GM18508 (cell line): Measurements from ENCODE around the gene RPTOR.
"Not testable (repeated sequence)": the region's sequence is repeated elsewhere in the genome, so short reads cannot be mapped to it uniquely, and the experiment has no call there.

Experiments used
- ATAC-seq: cut with Tn5 transposase; IDR thresholded peaks from one replicate; pipeline ENCODE4 v1.9.1; 2021; ENCODE audit warnings: moderate number of reproducible peaks; ENCODE audit not compliant: insufficient read depth, unreplicated experiment

Gene RPTOR

GRCh38 chr17:80786887-80787286, 242.2 kb downstream of the RPTOR start:
- ATAC-seq = no peak

DNA sequence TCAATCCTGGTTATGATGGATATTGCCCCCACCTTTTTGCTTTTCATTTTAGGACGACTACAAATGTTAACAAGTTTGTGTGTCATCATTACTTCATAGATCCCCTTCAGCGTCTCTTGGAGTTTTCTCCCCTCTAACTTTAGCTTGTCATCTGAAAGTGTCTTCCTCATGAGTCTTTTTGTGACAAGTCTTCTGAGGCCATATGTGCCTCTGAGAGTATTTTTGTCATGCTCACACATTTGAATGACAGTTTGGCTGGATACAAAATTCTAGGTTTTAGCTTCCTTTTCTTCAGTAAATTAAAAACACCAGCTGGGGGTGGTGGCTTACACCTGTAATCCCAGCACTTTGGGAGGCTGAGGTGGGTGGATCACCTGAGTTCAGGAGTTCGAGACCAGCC, 243.2 kb downstream of the RPTOR start:
- no peak for ATAC-seq

- ATAC-seq = no peak
Measured at GRCh38 chr17:80789356-80789902, 244.8 kb downstream of the RPTOR start.

DNA sequence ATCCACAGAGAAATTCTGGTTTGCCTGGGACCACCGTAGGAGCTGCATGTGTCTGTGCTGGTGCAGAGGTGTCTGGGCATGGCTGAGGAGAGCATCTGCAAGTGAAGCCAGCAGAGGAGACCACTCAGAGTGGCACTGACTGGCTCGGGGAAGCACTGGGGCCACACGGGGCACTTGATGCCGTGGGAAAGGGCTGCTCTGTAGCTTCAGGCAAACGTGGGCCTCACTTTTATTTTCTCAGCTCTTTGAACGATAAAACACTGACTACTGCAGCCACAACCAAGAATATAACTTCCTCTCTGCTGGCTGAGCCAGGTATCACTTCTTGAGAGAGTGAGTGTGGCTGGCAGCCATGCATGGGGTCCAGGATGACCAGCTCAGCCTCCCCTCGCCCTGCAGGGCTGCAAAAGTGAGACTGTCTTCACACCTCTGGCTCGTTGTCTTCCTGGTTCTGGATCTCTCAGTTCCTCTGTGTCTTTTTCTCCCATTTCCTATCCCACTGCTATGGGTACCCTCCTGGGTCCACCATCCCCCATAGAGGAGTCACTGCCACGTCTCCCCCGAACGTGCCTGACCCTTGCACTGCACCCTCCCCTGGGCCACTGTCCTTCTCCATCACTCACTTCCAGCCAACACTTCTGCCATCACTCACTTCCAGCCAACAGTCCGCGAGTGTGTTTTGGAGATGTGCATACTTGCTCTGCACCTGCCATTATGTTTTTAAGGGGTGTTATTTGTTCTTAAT, 245.6 kb downstream of the RPTOR start:
- ATAC-seq = no peak

DNA sequence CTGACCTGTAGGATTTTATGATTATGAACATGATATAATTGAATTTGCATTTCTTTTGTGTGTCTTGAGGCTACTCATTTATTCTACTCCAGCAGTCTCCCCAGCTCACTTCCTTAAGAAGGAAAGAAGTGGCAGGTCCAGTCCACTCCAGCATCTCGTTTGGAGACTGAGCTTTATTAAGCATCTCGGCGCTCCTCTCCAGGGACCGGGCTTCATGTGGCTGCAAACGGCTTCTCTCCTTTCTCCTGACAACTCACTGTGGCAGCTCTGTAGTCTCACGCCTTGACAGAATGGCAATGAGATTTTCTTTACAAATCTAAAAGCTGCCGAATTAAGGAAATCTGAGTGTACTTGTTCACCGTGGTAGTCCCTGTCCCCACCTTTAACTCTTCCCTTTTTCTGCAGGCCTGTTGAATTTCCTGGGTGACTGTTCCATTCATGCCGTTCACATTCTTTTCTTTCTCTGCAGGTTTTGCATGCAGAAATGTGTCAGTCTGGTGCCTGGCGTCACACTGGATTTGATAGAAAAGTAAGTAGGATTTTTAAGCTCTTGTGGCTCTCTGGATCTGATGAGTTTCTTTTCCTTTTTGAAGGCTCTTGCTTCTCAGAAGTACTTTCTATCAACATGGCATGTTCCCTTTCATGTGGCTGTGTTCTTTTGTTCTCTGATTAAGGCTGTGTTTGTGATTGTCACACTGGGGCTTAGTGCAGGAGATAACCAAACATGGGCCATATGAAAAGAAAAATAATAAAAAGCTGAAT, 246.5 kb downstream of the RPTOR start:
- ATAC-seq = no peak

GRCh38 chr17:80791758-80792284, 247.2 kb downstream of the RPTOR start:
- no peak for ATAC-seq

DNA sequence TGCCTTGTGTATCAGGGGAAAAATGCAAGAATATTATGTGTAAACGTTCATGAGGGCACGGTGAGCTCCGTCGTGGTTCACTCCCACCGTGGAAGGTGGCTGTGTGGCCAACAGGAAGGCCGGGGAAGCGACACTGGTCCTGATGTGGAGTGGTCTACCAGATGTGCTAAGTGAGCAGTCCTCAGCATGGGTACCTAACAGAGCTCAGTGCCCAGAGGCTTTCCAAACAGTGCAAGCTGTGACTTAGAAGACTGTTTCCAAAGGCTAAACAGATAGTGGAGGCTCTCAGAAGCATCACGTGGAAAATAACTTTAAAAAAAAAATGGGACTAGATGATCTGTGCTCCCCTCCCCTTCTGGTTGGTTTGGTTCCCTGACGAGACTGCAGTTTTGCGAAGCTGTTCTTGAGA, 247.7 kb downstream of the RPTOR start:
- no peak for ATAC-seq

DNA sequence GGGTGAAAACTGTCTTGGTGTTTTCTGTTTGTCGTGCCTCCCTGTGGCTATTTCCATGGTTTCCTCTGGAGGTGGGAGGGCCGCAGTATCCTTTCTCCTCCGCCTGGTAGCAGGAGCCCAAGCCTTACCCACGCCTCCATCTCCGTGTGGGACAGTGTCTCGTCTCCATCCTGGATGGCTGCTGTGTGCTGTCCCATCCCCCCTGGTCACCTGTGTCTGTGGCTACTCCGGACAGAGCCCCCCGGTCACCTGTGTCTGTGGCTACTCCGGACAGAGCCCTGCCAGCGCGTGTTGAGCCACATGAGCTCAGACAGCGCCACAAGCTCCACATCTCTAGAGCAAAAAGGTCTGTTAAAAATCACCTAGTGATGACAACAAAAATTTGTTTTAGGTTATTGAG, 248.8 kb downstream of the RPTOR start:
- ATAC-seq = no peak

DNA sequence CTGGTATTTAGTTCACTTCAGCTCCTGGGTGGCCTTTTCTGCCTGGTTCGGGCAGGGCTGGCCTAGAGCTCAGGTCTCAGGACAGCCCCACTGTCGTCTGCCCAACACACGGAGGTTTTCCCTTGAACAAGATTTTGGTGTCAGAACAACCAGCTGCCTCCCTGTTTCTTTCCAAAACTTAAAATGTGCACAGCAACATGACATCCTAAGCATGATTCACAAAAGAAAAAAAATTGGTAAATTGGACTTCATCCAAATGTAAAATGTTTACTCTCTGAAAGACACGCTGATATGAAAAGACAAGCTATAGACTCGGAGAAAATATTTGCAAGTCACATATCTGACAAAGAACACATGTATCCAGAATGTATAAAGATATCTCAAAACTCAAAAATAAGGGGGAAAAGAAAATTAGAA, 249.2 kb downstream of the RPTOR start:
- ATAC-seq = no peak

DNA sequence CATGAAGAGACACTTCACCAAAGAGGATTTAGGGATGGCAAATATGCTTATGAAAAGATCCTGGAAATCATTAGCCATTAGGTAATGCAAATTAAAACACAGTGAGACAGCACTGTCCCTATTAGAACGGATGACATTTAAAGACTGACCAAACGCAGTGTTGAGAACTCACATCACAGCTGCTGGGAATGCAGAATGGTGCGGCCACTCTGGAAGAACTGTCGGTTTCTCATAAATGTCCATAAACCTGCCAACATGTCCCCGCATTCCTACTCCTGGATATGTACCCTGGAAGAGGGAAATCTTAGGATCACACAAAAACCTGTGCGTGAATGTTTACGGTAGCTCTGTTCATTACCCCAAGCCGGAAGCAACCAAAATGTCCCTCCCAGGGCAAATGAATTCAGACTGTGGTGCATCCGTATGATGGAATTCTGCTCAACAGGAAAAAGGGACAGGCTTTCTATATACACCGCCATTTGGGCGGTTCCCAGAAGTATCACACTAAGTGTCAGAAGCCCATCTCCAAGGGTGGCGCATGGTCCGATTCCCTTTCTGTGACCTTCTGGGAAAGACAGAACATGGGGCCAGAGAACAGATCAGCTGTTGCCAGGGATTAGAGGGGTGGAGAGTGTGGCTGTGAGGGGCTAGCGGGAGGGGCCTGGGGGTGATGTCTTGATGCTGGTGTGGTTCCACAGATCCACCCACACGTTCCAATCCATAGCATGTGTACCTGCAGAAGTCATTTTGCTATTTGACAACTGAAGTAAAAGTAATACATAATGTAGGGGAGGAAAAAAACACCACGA, 249.8 kb downstream of the RPTOR start:
- no peak for ATAC-seq

DNA sequence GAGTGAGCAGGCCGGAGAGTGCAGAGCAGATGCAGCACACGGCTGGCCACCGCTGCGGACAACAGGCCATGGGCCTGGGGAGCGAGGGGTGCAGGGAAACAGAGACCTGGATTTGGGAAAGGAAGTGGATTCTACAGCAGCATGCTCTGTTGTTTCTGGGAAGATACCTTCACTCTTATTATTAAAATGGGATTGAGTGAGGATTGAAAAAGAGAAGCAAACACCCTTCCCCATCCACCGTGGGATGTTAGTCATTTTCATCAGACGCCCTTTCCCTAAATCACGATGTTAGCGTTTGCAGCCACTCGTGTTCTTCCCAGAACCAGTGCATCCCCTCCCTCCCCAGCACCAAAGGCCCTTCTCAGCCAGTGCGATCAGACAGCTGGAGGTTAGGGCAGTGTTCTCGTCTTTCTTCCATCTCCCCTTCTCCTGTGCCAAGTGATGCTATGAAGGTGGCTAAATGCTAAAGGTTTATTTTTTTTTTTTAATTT, 250.5 kb downstream of the RPTOR start:
- no peak for ATAC-seq

- no peak for ATAC-seq
Measured at GRCh38 chr17:80795754-80796153, 251.1 kb downstream of the RPTOR start.

- ATAC-seq = no peak
Measured at GRCh38 chr17:80796430-80796861, 251.8 kb downstream of the RPTOR start.

DNA sequence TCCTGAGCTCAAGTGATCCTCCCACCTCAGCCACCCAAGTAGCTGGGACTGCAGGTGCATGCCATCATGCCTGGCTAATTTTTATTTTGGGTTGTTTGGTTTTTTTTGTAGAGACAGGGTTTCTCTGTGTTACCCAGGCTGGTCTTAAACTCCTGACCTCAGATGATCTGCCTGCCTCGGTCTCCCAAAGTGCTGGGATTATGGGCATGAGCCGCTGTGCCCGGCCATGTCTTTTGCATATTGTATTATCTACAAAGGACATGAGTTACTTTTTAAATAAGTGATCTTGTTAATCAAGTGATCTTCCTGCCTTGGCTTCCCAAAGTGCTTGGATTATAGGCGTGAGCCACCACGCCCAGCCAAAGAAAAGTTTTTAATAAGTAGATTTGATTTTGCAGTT, 252.6 kb downstream of the RPTOR start:
- not testable (repeated sequence) for ATAC-seq

DNA sequence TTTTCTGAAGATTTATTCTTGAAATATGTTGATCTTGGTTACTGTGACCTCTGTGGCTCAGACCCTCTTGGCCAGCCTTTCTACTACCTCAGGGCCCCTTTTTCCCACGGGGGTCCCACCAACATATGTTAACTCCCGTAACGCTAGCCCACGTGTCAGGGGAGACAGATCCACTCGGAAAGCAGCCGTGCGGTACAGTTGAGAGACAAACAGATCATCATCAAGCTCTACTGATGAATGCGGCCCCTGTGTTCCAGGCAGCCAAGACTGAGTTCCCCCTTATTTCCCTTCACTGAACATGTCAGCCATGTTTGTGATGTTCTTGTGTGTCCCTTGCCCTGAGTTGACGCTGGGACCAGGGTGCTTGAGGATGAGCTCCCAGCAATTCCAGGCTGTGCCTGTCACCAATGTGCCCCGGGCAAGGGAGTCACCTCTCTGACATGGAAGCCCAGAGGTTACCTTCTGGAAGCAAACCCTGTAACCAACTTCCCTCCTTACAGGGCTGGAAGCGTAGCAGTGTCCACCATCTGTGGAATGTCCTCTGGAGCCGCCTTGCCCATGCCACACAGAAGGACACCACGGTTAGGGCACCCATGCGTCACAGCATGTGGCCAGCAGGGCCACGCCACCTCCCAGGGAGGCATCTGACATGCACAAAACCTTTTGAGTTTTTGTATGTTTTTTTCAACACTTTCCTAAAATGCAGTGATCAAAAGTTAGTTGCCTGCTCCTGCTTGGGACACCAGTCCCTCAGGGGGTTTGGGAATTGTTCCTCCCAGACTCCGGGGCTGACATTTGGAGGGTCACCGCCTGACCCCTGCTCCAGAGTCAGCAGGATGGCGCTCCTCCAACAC, 253.3 kb downstream of the RPTOR start:
- ATAC-seq = no peak

DNA sequence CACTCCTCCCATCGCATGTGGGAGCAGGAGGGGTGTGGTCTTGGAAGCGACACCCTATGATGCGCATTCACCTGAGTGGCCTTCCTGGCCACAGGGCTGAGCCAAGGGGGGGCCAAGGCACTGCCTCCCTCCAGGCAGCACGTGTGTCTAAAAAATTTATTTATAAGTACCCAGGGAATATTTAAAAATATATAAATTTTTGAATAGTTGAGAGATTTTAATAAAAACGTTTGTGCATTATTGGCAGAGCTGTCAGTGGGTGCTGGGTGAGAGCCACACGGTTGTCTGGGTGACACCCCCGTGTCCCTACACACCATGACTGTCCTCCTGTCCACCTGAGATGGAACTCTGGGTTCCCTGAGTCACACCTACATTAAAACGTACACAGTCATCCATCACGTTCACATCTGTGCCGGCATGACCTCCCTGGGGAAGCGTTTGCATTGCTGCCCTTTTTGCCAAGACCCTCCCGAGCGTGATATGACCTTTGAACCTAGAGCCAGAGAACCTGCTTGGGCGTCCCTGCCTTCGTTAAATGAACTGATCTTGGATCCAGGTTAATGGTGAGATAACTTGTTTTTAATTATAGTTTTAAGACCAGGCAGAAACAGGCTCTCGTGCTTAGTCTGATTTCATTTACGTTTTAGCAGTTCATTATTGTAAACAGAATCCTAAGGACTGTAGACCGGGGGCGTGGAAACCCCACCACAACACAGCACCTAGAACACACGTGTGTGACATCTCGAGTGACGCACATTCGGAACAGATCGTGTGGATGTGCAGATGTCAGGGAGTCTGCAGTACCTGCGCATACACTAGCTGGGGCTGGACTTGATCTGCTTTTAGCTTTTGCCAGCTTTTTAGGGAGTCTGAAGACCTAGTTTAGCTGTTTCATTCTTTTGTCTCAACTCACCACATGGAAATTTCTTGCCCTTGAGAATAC, 254.2 kb downstream of the RPTOR start:
- no peak for ATAC-seq

DNA sequence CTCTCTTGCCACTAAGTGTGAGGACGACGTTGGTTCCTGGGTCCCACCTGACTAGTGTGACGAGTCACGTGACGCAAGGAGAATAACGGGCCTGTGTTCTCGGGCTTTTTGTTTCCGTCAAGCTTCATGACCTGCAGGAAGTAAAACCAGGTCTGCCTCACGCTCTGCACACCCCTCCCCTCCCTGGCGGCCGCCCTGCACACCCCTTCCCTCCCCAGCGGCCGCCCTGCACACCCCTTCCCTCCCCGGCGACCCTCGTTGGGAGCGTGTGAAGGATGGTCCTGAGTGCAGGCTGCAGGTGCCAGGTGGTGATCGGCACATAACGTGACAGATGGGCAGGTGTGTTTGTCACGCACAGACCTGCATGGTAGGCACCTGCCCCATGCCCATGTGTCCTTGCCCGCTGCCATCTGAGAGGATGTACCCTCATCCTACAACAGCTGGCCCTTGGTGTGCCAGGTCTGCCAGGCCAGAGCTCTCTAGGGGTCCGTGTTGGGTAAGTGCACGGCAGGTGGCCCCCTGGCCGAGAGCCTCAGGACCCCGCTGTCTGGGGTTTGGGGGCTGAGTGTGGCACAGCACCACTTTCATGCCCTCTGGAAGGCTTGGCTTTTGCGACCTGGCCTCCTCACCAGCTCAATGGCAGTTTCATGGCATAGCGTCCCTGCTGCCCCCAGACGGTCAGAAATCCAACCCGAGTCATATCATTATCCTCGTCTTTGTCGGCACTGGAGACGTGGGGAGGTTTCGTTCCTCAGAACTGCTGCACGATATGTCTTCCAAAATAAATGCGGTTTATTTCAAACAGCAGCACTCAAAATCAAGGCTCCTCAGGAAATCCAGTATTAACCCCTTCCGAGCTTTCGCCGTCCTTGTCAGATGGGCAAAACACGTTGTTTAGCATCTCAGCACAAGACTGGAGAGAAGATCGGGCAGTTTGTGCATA, 255.2 kb downstream of the RPTOR start:
- ATAC-seq = no peak
